HFF-Myc (cell line): ENCODE results near the gene FUS.
"Not testable (repeated sequence)": the region's sequence is repeated elsewhere in the genome, so short reads cannot be mapped to it uniquely, and the experiment has no call there.

Experiments
- DNase-seq: peaks from one replicate; pipeline ENCODE4 v3.0.0-alpha.2; 2011; ENCODE audit warnings: low read depth; ENCODE audit errors: extremely low read depth
- H3K4me3 ChIP-seq: replicated peaks from 2 replicates; pipeline ENCODE4 v1.5.1; 2011; ENCODE audit warnings: low read depth, mild to moderate bottlenecking, control low read depth, low read length
- TF ChIP-seq, protein P1 (sequence below): IDR thresholded peaks from 2 replicates; pipeline ENCODE4 v1.5.1; 2012; ENCODE audit warnings: mild to moderate bottlenecking, low read depth, low read length, control low read depth; ENCODE audit errors: missing control alignments

FUS gene

DNA sequence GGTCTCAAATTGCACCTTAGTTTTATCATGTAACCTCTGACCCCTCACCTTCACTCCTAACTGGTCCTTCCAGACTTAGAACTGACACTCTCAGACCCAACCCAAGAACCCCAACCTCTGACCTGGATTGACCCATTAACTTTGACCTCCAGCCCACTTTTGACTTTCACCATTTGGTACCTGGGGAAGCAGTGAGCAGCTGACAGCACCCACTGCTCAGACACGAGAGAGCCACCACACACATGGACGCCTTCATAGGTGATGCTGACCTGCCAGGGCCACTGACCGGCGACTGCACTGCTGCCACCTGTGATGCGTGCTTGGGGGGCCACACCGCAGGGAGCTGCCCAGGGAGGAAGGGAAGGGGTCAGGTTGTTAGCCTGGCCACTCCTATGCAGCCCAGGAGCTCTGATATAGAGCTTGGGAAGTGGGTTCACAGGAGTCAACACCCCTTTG is 46.9 kb upstream of the FUS start:
- H3K4me3 ChIP-seq, result no peak overlapping the region
- no peak for DNase-seq
- TF ChIP-seq, protein P1, sequence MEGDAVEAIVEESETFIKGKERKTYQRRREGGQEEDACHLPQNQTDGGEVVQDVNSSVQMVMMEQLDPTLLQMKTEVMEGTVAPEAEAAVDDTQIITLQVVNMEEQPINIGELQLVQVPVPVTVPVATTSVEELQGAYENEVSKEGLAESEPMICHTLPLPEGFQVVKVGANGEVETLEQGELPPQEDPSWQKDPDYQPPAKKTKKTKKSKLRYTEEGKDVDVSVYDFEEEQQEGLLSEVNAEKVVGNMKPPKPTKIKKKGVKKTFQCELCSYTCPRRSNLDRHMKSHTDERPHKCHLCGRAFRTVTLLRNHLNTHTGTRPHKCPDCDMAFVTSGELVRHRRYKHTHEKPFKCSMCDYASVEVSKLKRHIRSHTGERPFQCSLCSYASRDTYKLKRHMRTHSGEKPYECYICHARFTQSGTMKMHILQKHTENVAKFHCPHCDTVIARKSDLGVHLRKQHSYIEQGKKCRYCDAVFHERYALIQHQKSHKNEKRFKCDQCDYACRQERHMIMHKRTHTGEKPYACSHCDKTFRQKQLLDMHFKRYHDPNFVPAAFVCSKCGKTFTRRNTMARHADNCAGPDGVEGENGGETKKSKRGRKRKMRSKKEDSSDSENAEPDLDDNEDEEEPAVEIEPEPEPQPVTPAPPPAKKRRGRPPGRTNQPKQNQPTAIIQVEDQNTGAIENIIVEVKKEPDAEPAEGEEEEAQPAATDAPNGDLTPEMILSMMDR, result no peak

DNA sequence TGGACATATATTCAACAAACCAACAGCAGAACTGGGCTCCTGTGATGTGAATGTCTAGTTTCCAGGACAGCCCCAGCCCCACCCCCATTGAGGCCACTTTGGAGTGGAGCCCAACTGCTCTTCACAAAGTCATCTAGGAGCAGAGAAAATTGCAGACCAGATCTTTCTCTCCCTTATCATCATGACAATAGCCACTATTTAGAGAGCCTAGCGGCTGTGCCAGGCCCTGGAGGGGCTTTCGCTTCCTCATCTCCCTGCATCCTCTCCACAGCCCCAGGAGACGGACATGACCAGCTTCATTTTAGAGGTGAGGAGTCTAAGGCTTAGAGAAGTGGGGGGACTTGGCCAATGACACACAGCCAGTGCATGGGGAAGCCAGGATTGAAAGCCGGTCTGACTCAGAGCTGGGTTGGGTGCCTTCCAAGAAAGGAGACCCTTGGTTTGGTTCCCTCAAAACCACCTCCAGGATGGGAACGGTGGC is 45.8 kb upstream of the FUS start:
- DNase-seq, result no peak
- H3K4me3 ChIP-seq, result no peak overlapping the region
- TF ChIP-seq, protein P1, result no peak

DNA sequence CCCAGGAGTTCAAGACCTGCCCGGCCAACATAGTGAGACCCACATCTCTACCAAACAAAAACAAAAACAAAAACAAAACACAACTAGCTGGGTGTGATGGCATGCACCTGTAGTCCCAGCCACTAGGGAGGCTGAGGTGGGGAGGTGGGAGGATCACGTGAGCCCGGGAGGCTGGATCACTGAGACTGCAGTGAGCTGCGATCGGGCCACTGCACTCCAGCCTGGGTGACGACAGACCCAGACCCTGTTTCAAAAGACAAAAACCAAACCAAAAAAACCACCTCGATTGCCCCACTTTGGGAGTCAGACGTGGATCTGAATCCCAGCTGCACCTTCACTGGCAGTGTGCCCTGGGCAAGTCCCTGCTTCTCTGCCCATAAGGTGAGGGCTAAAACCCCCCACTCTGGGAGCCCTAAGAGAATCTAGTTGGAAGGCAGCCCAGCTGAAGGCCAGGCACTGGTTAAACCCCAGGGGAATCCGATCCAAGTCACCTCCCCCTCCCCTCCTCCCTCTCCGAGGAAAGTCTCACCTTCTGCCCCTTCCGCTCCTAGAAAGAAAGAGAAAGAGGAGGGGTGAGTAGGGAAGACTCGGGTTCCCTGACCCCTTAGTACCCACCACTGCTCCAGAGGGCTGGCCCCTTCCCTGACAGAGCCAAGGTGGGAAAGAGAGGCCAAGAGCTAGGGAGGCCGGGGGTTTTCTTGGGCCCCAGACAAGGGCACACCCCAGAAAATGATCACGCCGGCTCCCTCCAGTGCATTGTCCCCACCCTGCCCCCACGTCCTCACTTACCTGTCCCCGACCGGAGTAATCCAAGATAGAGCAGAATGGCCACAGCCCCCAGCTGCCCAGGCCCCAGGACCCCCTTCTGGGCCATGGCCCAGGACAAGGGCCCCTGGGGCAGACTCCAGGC is 45.1 kb upstream of the FUS start:
- no peak overlapping the region for H3K4me3 ChIP-seq
- DNase-seq, result no peak
- TF ChIP-seq, protein P1, result no peak

DNA sequence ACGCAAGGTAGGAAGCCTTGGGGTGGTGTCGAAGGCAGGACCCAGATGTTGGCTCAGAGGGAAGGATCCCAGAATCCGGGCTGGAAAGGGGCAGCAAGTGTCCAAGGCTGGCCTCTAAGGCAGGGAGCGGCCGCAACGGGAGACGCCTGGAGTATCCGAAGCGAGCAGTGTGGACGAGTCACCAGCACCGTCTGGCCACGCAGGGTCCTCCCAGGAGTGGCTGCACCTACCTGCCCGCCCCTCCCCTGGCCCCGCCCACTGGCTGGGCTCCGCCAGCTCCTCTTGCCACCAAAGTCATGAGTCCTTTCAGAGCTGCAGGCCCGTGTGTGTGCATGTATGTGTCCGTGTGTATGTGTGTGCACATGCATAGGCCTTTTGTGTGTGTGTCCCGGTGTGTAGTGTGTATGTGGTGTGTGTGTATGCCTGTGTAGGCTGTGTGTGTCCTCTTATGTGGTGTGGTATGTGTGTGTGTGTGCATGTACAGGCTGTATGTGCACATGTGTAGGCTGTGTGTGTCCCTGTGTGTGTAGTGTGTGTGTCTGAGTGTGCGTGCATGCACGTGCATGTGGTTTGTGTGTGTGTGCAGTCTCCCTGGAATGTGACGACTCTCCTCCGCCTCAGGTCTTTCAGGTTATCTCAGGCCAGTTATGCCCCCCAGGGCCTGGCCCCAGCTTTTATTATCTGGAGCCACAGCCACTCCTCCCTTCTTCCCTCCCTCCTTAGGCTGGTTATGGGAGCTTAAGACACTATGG is 44.2 kb upstream of the FUS start, which contains the start of gene PRSS8:
Gene PRSS8, minus strand, starts transcription at position 193 of the 752 bp plus-strand sequence. CDS start 229 bp downstream, outside the sequence.
- H3K4me3 ChIP-seq, result no peak within 1 kb of the TSS
- DNase-seq, result no peak
- TF ChIP-seq, protein P1, result no peak

DNA sequence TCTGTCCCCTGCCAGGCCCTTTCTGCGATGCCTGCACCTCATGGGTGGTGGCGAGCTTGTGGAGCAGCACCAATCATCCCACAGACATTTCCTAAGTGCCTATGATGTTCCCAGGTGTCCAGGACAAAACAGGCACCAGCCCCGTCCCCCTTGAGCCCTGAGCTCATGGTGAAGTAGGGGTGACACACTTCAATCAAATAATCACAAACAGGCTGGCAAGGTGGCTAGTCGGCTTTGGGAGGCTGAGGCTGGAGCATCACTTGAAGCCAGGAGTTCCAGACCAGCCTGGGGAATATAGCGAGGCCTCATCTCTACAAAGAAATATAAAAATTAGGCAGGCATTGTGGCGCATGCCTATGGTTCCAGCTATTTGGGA is 43.7 kb upstream of the FUS start:
- H3K4me3 ChIP-seq, result no peak overlapping the region
- DNase-seq, result no peak
- TF ChIP-seq, protein P1, result no peak

DNA sequence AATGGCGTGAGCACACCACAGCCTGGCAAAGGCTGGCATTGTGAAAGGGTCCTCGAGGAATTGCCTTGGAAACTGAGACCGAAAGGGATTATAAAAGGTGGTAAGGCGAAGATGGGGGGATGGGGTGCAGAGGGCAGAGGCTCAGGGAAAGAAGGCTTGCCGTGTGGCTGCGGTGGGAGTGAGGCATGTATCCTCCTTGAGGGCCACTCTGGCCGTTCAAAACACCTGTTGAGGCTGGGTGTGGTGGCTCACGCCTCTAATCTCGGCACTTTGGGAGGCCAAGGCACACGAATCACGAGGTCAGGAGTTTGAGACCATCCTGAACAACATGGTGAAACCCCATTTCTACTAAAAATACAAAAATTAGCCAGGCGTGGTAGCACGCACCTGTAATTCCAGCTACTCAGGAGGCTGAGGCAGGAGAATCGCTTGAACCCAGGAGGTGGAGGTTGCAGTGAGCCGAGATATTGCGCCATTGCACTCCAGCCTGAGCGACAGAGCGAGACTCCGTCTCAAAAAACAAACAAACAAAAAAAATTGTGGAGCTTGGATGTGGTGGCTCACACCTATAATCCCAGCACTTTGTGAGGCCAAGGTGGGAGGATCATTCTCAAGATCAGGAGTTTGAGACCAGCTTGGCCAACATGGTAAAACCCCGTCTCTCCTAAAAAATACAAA is 43.0 kb upstream of the FUS start:
- H3K4me3 ChIP-seq, DNase-seq: not testable (repeated sequence)
